Activated CD4-positive, alpha-beta memory T cell treated with anti-CD3 and anti-CD28 coated beads for 36 hours (primary cell): ENCODE measurements around the gene UHMK1. TPM values are rescaled to one million over a fixed set of nuclear protein-coding genes. Genes with fewer than 3 reads are reported as not detected.
A peak's percentile ranks its signal among the peaks of the same experiment; 100 is the strongest.
"Not testable (repeated sequence)": the region's sequence is repeated elsewhere in the genome, so short reads cannot be mapped to it uniquely, and the experiment has no call there.

Experiments
- CTCF ChIA-PET: fragments of 350-600 bp; sonication (Branson Sonifier 250); formaldehyde crosslinking; loops from one replicate; lab custom pipeline; 2021; ENCODE audit warnings: antibody characterized with exemption, inconsistent platforms; lab: Charles Lee
- POLR2A ChIA-PET: fragments of 350-600 bp; sonication (Branson Sonifier 250); formaldehyde crosslinking; loops from one replicate; lab custom pipeline; 2021; ENCODE audit warnings: antibody characterized with exemption; lab: Charles Lee
- DNase-seq: peaks from one replicate; pipeline ENCODE4 v3.0.0-alpha.2; 2020
- H3K27ac Mint-ChIP-seq: one replicate; pipeline ENCODE4 v1.8.0; 2021; ENCODE audit warnings: mixed read lengths
- H3K27me3 Mint-ChIP-seq: one replicate; pipeline ENCODE4 v1.8.0; 2021; ENCODE audit warnings: mixed read lengths
- H3K36me3 Mint-ChIP-seq: one replicate; pipeline ENCODE4 v1.8.0; 2021; ENCODE audit warnings: mixed read lengths
- H3K4me1 Mint-ChIP-seq: one replicate; pipeline ENCODE4 v1.8.0; 2021; ENCODE audit warnings: low read depth, mixed read lengths
- H3K4me3 Mint-ChIP-seq: one replicate; pipeline ENCODE4 v1.8.0; 2021; ENCODE audit warnings: mild to moderate bottlenecking, mixed read lengths
- H3K9me3 Mint-ChIP-seq: one replicate; pipeline ENCODE4 v1.8.0; 2021; ENCODE audit warnings: mixed read lengths
- intact Hi-C: fragments of 100-400 bp; cut with micrococcal nuclease; formaldehyde crosslinking; loops from one replicate; pipeline ENCODE4 v1.15.1; 2023
- total RNA-seq, 2 experiments: library from RNA; stranded (reverse); gene quantifications; one replicate each; pipeline ENCODE4 v1.2.3, GENCODE V29; 2021

UHMK1 gene, protein sequence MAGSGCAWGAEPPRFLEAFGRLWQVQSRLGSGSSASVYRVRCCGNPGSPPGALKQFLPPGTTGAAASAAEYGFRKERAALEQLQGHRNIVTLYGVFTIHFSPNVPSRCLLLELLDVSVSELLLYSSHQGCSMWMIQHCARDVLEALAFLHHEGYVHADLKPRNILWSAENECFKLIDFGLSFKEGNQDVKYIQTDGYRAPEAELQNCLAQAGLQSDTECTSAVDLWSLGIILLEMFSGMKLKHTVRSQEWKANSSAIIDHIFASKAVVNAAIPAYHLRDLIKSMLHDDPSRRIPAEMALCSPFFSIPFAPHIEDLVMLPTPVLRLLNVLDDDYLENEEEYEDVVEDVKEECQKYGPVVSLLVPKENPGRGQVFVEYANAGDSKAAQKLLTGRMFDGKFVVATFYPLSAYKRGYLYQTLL
- total RNA-seq, result 10 to 100 TPM; 51.0 to 51.6 TPM

- Mint-ChIP-seq H3K27me3 (no peaks in the 10 kb centered on the region), H3K27ac (peak within 1 kb of the TSS; percentile 85), H3K4me3 (peak within 1 kb of the TSS; percentile 98), H3K36me3 (peaks cover 21% of the 10 kb centered on the region), H3K9me3 (no peaks in the 10 kb centered on the region), H3K4me1 (peaks cover 34% of the 10 kb centered on the region)
- peak; percentile 94 for DNase-seq
- ChIA-PET POLR2A (interaction anchor here (1.3 kb wide), 1 partner anchor 64 kb away, joined by 3 read pairs; the partner anchor contains the start of gene UAP1), CTCF (no interaction called here)
- intact Hi-C loops, result loop anchor here (1.0 to 10.0 kb wide), 4 partner anchors 39 to 824 kb away; partner anchors contain the start of genes ATF6, NUF2 and UAP1
Measured at GRCh38 chr1:162497723-162498495, at the start of gene UHMK1. Gene UHMK1, plus strand, starts transcription at chr1:162497818. Its CDS starts 183 bp downstream, at chr1:162498001.

DNA sequence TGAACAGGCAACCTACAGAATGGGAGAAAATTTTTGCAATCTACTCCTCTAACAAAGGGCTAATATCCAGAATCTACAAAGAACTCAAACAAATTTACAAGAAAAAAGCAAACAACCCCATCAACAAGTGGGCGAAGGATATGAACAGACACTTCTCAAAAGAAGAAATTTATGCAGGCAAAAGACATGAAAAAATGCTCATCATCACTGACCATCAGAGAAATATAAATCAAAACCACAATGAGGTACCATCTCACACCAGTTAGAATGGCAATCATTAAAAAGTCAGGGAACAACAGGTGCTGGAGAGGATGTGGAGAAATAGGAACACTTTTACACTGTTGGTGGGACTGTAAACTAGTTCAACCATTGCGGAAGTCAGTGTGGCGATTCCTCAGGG lies 43.3 kb upstream of the UHMK1 start:
- H3K27ac Mint-ChIP-seq, DNase-seq, H3K36me3 Mint-ChIP-seq, H3K4me1 Mint-ChIP-seq, CTCF ChIA-PET, H3K4me3 Mint-ChIP-seq, POLR2A ChIA-PET, H3K9me3 Mint-ChIP-seq, intact Hi-C loops, H3K27me3 Mint-ChIP-seq: not testable (repeated sequence)

DNA sequence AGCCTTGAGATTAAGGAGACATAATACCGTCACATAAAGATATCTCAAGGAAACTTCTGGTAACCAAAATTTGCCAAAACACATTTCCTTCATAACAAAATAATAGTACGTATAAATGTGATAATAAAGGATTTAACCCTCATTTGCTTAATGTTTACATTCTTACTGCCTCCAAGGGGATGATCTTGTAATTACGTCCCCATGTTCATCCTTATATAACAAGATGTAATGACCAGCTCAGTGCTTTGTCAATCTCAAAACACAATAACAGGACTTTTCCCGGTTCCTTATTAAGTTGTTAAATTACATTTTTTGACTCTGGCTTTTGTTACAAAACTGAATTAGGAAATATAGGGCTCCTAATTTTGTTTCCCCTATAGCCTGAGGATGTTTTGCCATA lies 41.3 kb upstream of the UHMK1 start:
- peaks cover 3% of the 10 kb centered on the region for H3K9me3 Mint-ChIP-seq
- intact Hi-C loops, result no loop called here

DNA sequence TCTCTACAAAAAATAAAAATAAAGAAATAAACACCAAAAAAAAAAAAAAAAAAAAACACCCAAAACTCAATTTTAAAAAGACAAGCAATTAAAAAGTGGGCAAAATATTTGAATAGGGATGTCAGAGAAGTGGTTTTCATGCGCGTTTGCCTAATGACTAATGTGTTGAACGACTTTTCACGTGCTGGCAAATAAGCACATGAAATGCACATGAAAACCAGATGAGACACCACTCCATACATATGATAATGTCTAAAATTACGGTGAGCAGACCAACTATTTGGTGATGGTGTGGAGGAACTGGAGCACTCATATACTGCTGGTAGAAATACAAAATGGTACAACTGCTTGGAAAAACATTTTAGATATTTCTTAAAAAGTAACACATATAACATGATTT lies 39.4 kb upstream of the UHMK1 start:
- ChIA-PET POLR2A (no interaction called here), CTCF (no interaction called here)
- Mint-ChIP-seq H3K4me3 (no peak overlapping the region), H3K27ac (no peak overlapping the region), H3K4me1 (no peaks in the 10 kb centered on the region), H3K9me3 (peaks cover 3% of the 10 kb centered on the region), H3K36me3 (no peaks in the 10 kb centered on the region), H3K27me3 (peaks cover 3% of the 10 kb centered on the region)
- intact Hi-C loops, result no loop called here
- no peak for DNase-seq

More for the DNA sequence above, 41.3 kb upstream of the UHMK1 start:
- H3K27me3 Mint-ChIP-seq, result no peaks in the 10 kb centered on the region
- no peak for DNase-seq
- no peak overlapping the region for H3K4me3 Mint-ChIP-seq
- ChIA-PET CTCF (no interaction called here), POLR2A (no interaction called here)
- H3K36me3 Mint-ChIP-seq, result no peaks in the 10 kb centered on the region
- no peak overlapping the region for H3K27ac Mint-ChIP-seq
- H3K4me1 Mint-ChIP-seq, result no peaks in the 10 kb centered on the region

DNA sequence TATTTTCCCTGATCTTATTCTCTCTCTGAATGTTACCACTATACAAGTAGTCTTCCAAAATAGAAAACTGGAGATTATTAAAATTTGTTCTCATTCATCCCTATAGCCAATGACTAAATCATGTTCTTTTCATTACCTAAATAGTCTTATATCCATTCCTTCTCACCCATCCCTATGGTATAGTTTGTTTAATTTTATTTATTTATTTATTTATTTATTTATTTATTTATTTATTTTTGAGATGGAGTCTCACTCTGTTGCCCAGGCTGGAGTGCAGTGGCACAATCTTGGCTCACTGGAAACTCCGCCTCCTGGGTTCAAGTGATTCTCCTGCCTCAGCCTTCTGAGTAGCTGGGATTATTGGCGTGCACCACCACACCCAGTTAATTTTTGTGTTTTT lies 35.2 kb upstream of the UHMK1 start:
- H3K4me3 Mint-ChIP-seq, H3K27me3 Mint-ChIP-seq, CTCF ChIA-PET, POLR2A ChIA-PET, DNase-seq, H3K4me1 Mint-ChIP-seq, H3K27ac Mint-ChIP-seq, intact Hi-C loops, H3K36me3 Mint-ChIP-seq, H3K9me3 Mint-ChIP-seq: not testable (repeated sequence)

DNA sequence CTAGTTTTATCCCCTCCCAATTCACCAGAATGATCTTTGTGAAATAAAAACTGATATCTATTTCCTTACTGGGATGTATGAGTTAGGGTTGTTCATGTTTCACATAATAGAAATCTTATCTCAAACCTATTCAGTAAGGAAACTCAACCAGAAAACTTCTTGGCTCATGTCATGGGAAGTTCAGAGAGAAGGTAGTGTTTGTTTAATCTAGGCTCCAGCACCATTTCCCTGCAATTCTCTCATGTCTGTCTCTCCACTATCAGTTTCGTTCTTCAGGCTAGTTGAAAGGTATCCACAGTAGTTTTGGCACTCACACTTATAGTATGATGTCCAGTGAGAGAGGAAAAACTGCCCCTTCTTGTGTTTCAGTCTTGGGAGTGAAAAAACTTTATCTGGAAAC lies 34.6 kb upstream of the UHMK1 start:
- intact Hi-C loops, result no loop called here

DNA sequence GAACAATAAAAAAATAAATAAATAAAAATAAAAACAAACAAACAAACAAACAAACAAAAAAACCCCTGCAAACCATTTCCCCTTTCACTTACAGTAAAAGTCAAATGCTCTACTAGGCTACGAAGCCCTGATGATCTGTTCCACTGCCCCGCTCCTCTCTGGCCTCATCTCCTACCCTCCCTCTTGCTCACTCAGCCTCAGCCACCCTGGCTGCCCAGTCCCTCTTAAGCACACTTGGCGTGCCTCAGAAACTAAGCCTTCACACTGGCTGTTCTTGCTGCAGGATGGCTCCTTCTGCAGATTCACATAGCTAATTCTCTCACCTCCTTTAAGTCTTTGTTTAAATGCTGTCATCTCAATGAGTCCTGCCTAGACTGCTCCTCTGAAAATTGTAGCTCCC lies 30.8 kb upstream of the UHMK1 start:
- intact Hi-C loops, result no loop called here
- H3K36me3 Mint-ChIP-seq, result no peaks in the 10 kb centered on the region
- no peak for DNase-seq
- peaks cover 8% of the 10 kb centered on the region for H3K27me3 Mint-ChIP-seq
- no peak overlapping the region for H3K4me3 Mint-ChIP-seq
- ChIA-PET POLR2A (no interaction called here), CTCF (interaction anchor here (0.6 kb wide), 1 partner anchor 380 kb away, joined by 3 read pairs; no protein-coding TSS in a partner anchor)
- H3K27ac Mint-ChIP-seq, result no peak overlapping the region
- H3K4me1 Mint-ChIP-seq, result no peaks in the 10 kb centered on the region
- H3K9me3 Mint-ChIP-seq, result no peaks in the 10 kb centered on the region

More for the DNA sequence above, 34.6 kb upstream of the UHMK1 start:
- H3K27ac Mint-ChIP-seq, result no peak overlapping the region
- POLR2A ChIA-PET, result no interaction called here
- CTCF ChIA-PET, result no interaction called here
- H3K27me3 Mint-ChIP-seq, result peaks cover 3% of the 10 kb centered on the region
- DNase-seq, result no peak
- H3K4me3 Mint-ChIP-seq, result no peak overlapping the region
- H3K9me3 Mint-ChIP-seq, result no peaks in the 10 kb centered on the region
- no peaks in the 10 kb centered on the region for H3K4me1 Mint-ChIP-seq
- no peaks in the 10 kb centered on the region for H3K36me3 Mint-ChIP-seq

- no peak for DNase-seq
- Mint-ChIP-seq H3K36me3 (no peaks in the 10 kb centered on the region), H3K27me3 (peaks cover 7% of the 10 kb centered on the region), H3K27ac (no peak overlapping the region), H3K9me3 (no peaks in the 10 kb centered on the region), H3K4me1 (no peaks in the 10 kb centered on the region), H3K4me3 (no peak overlapping the region)
- intact Hi-C loops, result no loop called here
- ChIA-PET POLR2A (no interaction called here), CTCF (no interaction called here)
Measured at GRCh38 chr1:162470216-162470615, 27.4 kb upstream of the UHMK1 start.

GRCh38 chr1:162471290-162471853 lies 26.2 kb upstream of the UHMK1 start:
- Mint-ChIP-seq H3K9me3 (peaks cover 5% of the 10 kb centered on the region), H3K27ac (no peak overlapping the region), H3K4me1 (no peaks in the 10 kb centered on the region), H3K27me3 (peaks cover 10% of the 10 kb centered on the region), H3K4me3 (no peak overlapping the region), H3K36me3 (peaks cover 2% of the 10 kb centered on the region)
- ChIA-PET CTCF (interaction anchor here (0.6 kb wide), 1 partner anchor 1088 kb away, joined by 3 read pairs; no protein-coding TSS in a partner anchor), POLR2A (no interaction called here)
- no peak for DNase-seq
- intact Hi-C loops, result no loop called here

- DNase-seq, result no peak
- POLR2A ChIA-PET, result no interaction called here
- peaks cover 2% of the 10 kb centered on the region for H3K36me3 Mint-ChIP-seq
- peaks cover 13% of the 10 kb centered on the region for H3K9me3 Mint-ChIP-seq
- no peaks in the 10 kb centered on the region for H3K4me1 Mint-ChIP-seq
- intact Hi-C loops, result no loop called here
- no peak overlapping the region for H3K27ac Mint-ChIP-seq
- CTCF ChIA-PET, result no interaction called here
- H3K27me3 Mint-ChIP-seq, result peaks cover 11% of the 10 kb centered on the region
- no peak overlapping the region for H3K4me3 Mint-ChIP-seq
Measured at GRCh38 chr1:162475089-162475488, 22.5 kb upstream of the UHMK1 start.

DNA sequence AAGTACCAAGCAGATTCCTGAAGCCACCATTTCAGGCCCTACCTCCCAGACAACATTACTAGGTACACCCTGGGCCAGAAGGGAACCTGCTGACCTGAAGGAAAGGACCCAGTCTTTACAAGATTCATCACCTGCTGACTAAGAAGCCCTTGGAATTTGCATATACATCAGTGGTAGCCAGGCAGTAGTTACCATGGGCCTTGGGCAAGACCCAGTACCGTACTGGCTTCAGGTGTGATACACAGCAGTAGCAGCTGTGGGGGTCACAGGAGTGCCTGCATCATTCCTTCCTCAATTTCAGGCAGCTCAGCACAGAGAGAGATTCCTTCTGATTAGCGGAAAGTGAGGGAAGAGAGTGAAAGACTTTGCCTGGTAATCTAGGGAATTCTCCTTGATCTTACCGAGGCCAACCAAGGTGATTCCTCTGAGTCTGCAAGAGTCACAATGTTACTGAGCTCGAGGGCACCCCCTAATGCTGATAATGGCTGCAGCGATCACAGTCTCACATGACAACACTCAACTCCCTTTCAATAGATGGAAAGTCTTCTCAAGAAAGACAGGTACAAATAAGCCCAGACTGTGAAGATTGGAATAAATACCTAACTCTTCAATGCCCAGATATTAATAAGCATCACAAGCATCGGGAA lies 22.0 kb upstream of the UHMK1 start:
- no peak overlapping the region for H3K4me3 Mint-ChIP-seq
- peaks cover 13% of the 10 kb centered on the region for H3K9me3 Mint-ChIP-seq
- H3K4me1 Mint-ChIP-seq, result no peaks in the 10 kb centered on the region
- intact Hi-C loops, result no loop called here
- no peak overlapping the region for H3K27ac Mint-ChIP-seq
- no peak for DNase-seq
- H3K27me3 Mint-ChIP-seq, result peaks cover 11% of the 10 kb centered on the region
- H3K36me3 Mint-ChIP-seq, result peaks cover 5% of the 10 kb centered on the region
- ChIA-PET POLR2A (no interaction called here), CTCF (no interaction called here)

DNA sequence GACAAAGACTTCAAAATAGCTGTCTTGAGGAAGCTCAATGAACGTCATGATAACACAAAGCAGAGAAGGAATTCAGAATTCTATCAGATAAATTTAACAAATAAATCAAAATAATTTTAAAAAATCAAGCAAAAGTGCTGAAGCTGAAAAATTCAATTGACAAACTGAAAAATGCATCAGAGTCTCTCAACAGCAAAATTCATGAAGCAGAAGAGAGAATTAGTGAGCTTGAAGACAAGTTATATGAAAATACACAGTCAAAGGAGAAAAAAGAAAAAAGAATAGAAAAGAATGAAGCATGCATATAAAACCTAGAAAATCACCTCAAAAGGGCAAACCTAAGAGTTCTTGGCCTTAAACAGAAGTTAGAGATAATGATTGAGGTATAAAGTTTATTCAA lies 21.0 kb upstream of the UHMK1 start:
- H3K27ac Mint-ChIP-seq, result no peak overlapping the region
- POLR2A ChIA-PET, result no interaction called here

More for the DNA sequence above, 21.0 kb upstream of the UHMK1 start:
- no peak for DNase-seq
- Mint-ChIP-seq H3K4me1 (no peaks in the 10 kb centered on the region), H3K27me3 (peaks cover 10% of the 10 kb centered on the region), H3K4me3 (no peak overlapping the region), H3K36me3 (peaks cover 5% of the 10 kb centered on the region), H3K9me3 (peaks cover 13% of the 10 kb centered on the region)
- intact Hi-C loops, result no loop called here
- CTCF ChIA-PET, result no interaction called here
